Trophoblast cell (in vitro differentiated cells and primary cell): ENCODE results near the gene CPN2.

Experiments used
- DNase-seq, 2 donors: peaks; one replicate each; pipeline ENCODE4 v3.0.0-alpha.2; 2016
- H2AFZ ChIP-seq: 2 replicates; pipeline ENCODE4 v1.6.1; 2013; ENCODE audit warnings: low read length, moderate library complexity, mild to moderate bottlenecking; ENCODE audit not compliant: insufficient read depth, poor library complexity
- H2AK5ac ChIP-seq: 2 replicates; pipeline ENCODE4 v1.6.1; 2013; ENCODE audit warnings: mild to moderate bottlenecking, low read length
- H2BK120ac ChIP-seq: 2 replicates; pipeline ENCODE4 v1.6.1; 2013; ENCODE audit warnings: low read length, mild to moderate bottlenecking, moderate library complexity; ENCODE audit not compliant: insufficient read depth, poor library complexity
- H2BK12ac ChIP-seq: 2 replicates; pipeline ENCODE4 v1.6.1; 2013; ENCODE audit warnings: mild to moderate bottlenecking, low read length, moderate library complexity
- H2BK5ac ChIP-seq: 2 replicates; pipeline ENCODE4 v1.6.1; 2013; ENCODE audit warnings: low read length, low read depth, moderate library complexity, mild to moderate bottlenecking; ENCODE audit not compliant: poor library complexity
- H3K14ac ChIP-seq: 2 replicates; pipeline ENCODE4 v1.6.1; 2013; ENCODE audit warnings: mild to moderate bottlenecking, low read length
- H3K18ac ChIP-seq: 2 replicates; pipeline ENCODE4 v1.6.1; 2013; ENCODE audit warnings: mild to moderate bottlenecking, low read length
- H3K23ac ChIP-seq: 2 replicates; pipeline ENCODE4 v1.6.1; 2013; ENCODE audit warnings: low read length
- H3K27ac ChIP-seq: 2 replicates; pipeline ENCODE4 v1.5.1; 2013; ENCODE audit warnings: low read depth, mild to moderate bottlenecking, inconsistent platforms, low read length, moderate library complexity
- H3K27me3 ChIP-seq: 2 replicates; pipeline ENCODE4 v1.6.1; 2013; ENCODE audit warnings: inconsistent platforms, mild to moderate bottlenecking, low read length, moderate library complexity; ENCODE audit not compliant: insufficient read depth
- H3K36me3 ChIP-seq, 2 experiments: 1 replicate in 1 of 2; 2 replicates in 1 of 2; pipeline ENCODE4 v1.6.1; 2013; ENCODE audit warnings: low read length in 2 of 2, mild to moderate bottlenecking in 2 of 2, moderate library complexity in 1 of 2; ENCODE audit not compliant: insufficient read depth in 2 of 2, control insufficient read depth in 1 of 2
- H3K4ac ChIP-seq: 2 replicates; pipeline ENCODE4 v1.6.1; 2013; ENCODE audit warnings: low read depth, mild to moderate bottlenecking, low read length, moderate library complexity
- H3K4me1 ChIP-seq, 2 experiments: 1 replicate in 1 of 2; 2 replicates in 1 of 2; pipeline ENCODE4 v1.6.1; 2013; ENCODE audit warnings: low read length in 2 of 2, mild to moderate bottlenecking in 2 of 2, moderate library complexity in 1 of 2; ENCODE audit not compliant: insufficient read depth in 2 of 2, control insufficient read depth in 1 of 2
- H3K4me2 ChIP-seq: 2 replicates; pipeline ENCODE4 v1.6.1; 2013; ENCODE audit warnings: inconsistent platforms, mild to moderate bottlenecking, low read length, moderate library complexity
- H3K4me3 ChIP-seq: 2 replicates; pipeline ENCODE4 v1.5.1; 2013; ENCODE audit warnings: mild to moderate bottlenecking, low read depth, low read length, inconsistent platforms
- H3K79me1 ChIP-seq: one replicate; pipeline ENCODE4 v1.6.1; 2013; ENCODE audit warnings: low read length
- H3K79me2 ChIP-seq: 2 replicates; pipeline ENCODE4 v1.6.1; 2013; ENCODE audit warnings: low read length, mild to moderate bottlenecking; ENCODE audit not compliant: control insufficient read depth, insufficient read depth, poor library complexity
- H3K9ac ChIP-seq: 2 replicates; pipeline ENCODE4 v1.6.1; 2013; ENCODE audit warnings: mild to moderate bottlenecking, low read length
- H3K9me3 ChIP-seq: 2 replicates; pipeline ENCODE4 v1.6.1; 2013; ENCODE audit warnings: low read depth, mild to moderate bottlenecking, control low read depth, inconsistent platforms, low read length; ENCODE audit not compliant: insufficient read depth
- H4K12ac ChIP-seq: 2 replicates; pipeline ENCODE4 v1.6.1; 2013; ENCODE audit warnings: low read depth, mild to moderate bottlenecking, low read length, moderate library complexity
- H4K8ac ChIP-seq: 2 replicates; pipeline ENCODE4 v1.6.1; 2013; ENCODE audit warnings: low read depth, mild to moderate bottlenecking, low read length, moderate library complexity
- H4K91ac ChIP-seq: one replicate; pipeline ENCODE4 v1.6.1; 2013; ENCODE audit warnings: low read depth, mild to moderate bottlenecking, low read length, moderate library complexity
- WGBS: extraction: QIAGEN DNeasy Blood & Tissue Kit; methylation state at CpG from one replicate; pipeline ENCODE4 v1.1.7; 2013; ENCODE audit warnings: missing lambda C conversion rate; ENCODE audit not compliant: insufficient read length, insufficient coverage; ENCODE audit errors: extremely low coverage; 5-methylcytosine and 5-hydroxymethylcytosine counted together

Gene CPN2

DNA sequence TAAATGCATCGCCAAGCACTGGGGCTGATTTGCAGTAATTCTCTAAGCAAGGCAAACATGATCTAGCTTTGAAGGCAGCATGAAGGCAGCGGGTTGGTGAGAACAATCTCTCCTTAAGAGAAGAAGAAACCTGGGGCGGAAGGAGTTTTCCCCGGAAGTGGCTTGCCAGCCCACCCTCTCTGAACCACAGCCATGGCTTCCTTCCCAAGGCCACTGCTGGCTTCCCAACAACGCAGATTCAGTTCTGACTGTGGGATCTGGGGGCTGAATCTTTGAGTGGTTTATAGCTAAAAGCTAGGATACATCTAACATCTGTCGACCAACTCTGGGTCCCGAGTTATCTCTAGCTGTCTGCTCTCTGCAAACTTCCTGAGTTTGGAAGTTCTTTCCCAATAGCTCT lies 4.3 kb upstream of the CPN2 start:
- WGBS = no CpG with 5 or more reads among the region's 7 CpGs
- Histone ChIP-seq H3K27me3 (no peaks in the 10 kb centered on the region), H3K9me3 (peaks cover 12% of the 10 kb centered on the region), H4K12ac (no peak overlapping the region), H2AFZ (no peak overlapping the region), H3K9ac (no peak overlapping the region), H3K4me2 (no peak overlapping the region), H3K18ac (no peak overlapping the region), H2BK120ac (no peak overlapping the region), H3K27ac (no peak overlapping the region), H3K79me2 (peaks cover 2% of the 10 kb centered on the region), H4K8ac (no peak overlapping the region), H3K36me3 (no peaks in the 10 kb centered on the region), H3K4me3 (no peak overlapping the region), H2BK5ac (no peak overlapping the region), H3K23ac (no peak overlapping the region), H3K4ac (no peak overlapping the region), H3K4me1 (no peaks in the 10 kb centered on the region), H2BK12ac (no peak overlapping the region), H2AK5ac (no peak overlapping the region), H3K79me1 (no peaks in the 10 kb centered on the region), H3K14ac (no peak overlapping the region), H4K91ac (no peak overlapping the region)
- DNase-seq = no peak

- Histone ChIP-seq H4K12ac (no peak overlapping the region), H3K4ac (no peak overlapping the region), H3K79me1 (no peaks in the 10 kb centered on the region), H3K9ac (no peak overlapping the region), H4K91ac (no peak overlapping the region), H3K4me3 (no peak overlapping the region), H3K4me2 (no peak overlapping the region), H3K4me1 (no peaks in the 10 kb centered on the region), H2BK120ac (no peak overlapping the region), H3K27me3 (no peaks in the 10 kb centered on the region), H2BK12ac (no peak overlapping the region), H3K23ac (no peak overlapping the region), H3K14ac (no peak overlapping the region), H3K9me3 (peaks cover 9% of the 10 kb centered on the region), H2BK5ac (no peak overlapping the region), H3K18ac (no peak overlapping the region), H3K36me3 (no peaks in the 10 kb centered on the region), H4K8ac (no peak overlapping the region), H3K79me2 (peaks cover 2% of the 10 kb centered on the region), H3K27ac (no peak overlapping the region), H2AK5ac (no peak overlapping the region), H2AFZ (no peak overlapping the region)
- no CpG with 5 or more reads among the region's 2 CpGs for WGBS
- no peak for DNase-seq
Observed at GRCh38 chr3:194354315-194354714, 3.2 kb upstream of the CPN2 start.

- no peaks in the 10 kb centered on the region for H3K27me3 ChIP-seq
- no peak overlapping the region for H3K18ac ChIP-seq
- 100% methylated on average over 4 of the region's 10 CpGs for WGBS
- H3K4me3 ChIP-seq = peak overlapping the region; percentile 33
- H2AK5ac ChIP-seq = no peak overlapping the region
- H4K8ac ChIP-seq = no peak overlapping the region
- no peak for DNase-seq
- H3K79me2 ChIP-seq = peaks cover 2% of the 10 kb centered on the region
- H2BK12ac ChIP-seq = no peak overlapping the region
- H3K9me3 ChIP-seq = peaks cover 9% of the 10 kb centered on the region
- peak overlapping the region; percentile 14 for H3K9ac ChIP-seq
- no peak overlapping the region for H4K91ac ChIP-seq
- H3K14ac ChIP-seq = no peak overlapping the region
- no peak overlapping the region for H2BK5ac ChIP-seq
- H3K23ac ChIP-seq = no peak overlapping the region
- no peak overlapping the region for H3K4me2 ChIP-seq
- H2BK120ac ChIP-seq = no peak overlapping the region
- no peak overlapping the region for H2AFZ ChIP-seq
- no peak overlapping the region for H3K4ac ChIP-seq
- H3K79me1 ChIP-seq = no peaks in the 10 kb centered on the region
- no peak overlapping the region for H3K27ac ChIP-seq
- H4K12ac ChIP-seq = no peak overlapping the region
- no peaks in the 10 kb centered on the region for H3K36me3 ChIP-seq
- no peaks in the 10 kb centered on the region for H3K4me1 ChIP-seq
Observed at GRCh38 chr3:194352667-194353246, 1.6 kb upstream of the CPN2 start.

DNA sequence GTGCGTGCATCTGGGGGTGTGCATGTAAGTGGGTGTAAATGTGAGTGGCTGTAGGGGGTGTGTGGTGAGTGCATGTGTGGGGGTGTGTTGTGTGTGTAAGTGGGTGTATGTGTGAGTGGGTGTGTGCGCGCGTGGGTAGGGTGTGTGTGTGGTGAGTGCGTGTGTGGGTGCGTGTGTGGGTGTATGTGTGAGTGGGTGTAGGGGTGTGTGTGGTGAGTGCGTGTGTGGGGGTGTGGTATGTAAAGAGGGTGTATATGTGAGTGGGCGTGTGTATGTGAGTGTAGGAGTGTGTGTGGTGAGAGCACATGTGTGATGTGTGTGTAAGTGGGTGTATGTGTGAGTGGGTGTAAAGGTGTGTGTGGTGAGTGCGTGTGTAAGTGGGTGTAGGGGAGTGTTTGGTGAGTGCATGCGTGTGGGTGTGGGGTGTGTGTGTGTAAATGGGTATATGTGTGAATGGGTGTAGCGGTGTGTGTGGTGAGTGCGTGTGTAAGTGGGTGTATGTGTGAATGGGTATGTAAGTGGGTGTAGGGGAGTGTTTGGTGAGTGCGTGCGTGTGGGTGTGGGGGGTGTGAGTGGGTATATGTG lies 916 bp upstream of the CPN2 start:
- Histone ChIP-seq H3K79me2 (peaks cover 2% of the 10 kb centered on the region), H2BK5ac (no peak overlapping the region), H3K23ac (no peak overlapping the region), H3K9ac (no peak overlapping the region), H3K4me3 (peak overlapping the region; percentile 40), H3K4me2 (no peak overlapping the region), H3K79me1 (no peaks in the 10 kb centered on the region), H4K8ac (no peak overlapping the region), H3K36me3 (no peaks in the 10 kb centered on the region), H3K27ac (no peak overlapping the region), H4K91ac (no peak overlapping the region), H2BK120ac (no peak overlapping the region), H3K4ac (no peak overlapping the region), H3K18ac (no peak overlapping the region), H2AK5ac (no peak overlapping the region), H4K12ac (no peak overlapping the region), H3K4me1 (no peaks in the 10 kb centered on the region), H2BK12ac (no peak overlapping the region), H2AFZ (no peak overlapping the region), H3K14ac (no peak overlapping the region), H3K27me3 (no peaks in the 10 kb centered on the region), H3K9me3 (peaks cover 9% of the 10 kb centered on the region)
- WGBS = 96% methylated on average over 13 of the region's 14 CpGs
- no peak for DNase-seq
